ENCODE results near the gene CYTH1. TPM values are rescaled to one million over a fixed set of nuclear protein-coding genes. Genes with fewer than 3 reads are reported as not detected.

CYTH1 gene
- total RNA-seq, 1 experiment from 2014 or later = 34.3 TPM

DNA sequence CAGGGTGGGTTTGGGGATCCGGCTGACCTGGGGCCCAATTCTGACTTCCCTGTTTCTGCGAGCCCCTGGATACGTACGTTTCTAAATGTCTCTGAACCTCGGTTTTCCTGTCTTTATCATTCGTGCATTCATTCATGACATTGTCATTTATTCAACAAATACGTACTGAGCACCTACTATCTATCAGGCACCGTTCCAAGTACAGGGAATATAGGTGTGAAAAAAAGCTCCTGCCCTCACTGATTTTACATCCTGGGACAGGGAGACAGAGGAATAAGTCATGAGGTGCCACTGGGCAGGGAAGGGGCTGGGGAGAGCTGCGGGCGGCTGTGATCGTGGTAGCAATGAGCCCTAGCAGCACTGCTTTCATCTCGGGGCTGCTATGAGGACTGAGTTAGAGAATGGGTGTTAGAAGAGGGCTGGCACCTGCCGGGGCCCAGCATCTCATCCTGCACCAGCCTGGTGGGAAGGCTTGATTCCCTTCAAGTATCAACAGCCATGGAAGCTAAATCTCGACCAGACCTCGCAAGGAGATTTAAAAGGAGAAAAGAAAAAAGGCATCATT, 116.6 kb downstream of the CYTH1 start (continued):
- TF ChIP-seq ZBTB33 (IDR thresholded peaks at IDR 0.05; ENCODE audit: extremely low read depth, insufficient replicate concordance, low read length) = no peak
- no peak for TF ChIP-seq EGR1 (IDR thresholded peaks at IDR 0.05; ENCODE audit: low read depth)
- TF ChIP-seq ZNF274 (IDR thresholded peaks at IDR 0.05; ENCODE audit: low read depth, low read length) = no peak
- no peak for TF ChIP-seq CBX3 (IDR thresholded peaks at IDR 0.05; ENCODE audit: low read depth)
- no peak for TF ChIP-seq RAD21 (IDR thresholded peaks at IDR 0.05; ENCODE audit: low read depth)
- TF ChIP-seq, protein P1, sequence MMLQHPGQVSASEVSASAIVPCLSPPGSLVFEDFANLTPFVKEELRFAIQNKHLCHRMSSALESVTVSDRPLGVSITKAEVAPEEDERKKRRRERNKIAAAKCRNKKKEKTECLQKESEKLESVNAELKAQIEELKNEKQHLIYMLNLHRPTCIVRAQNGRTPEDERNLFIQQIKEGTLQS (IDR thresholded peaks at IDR 0.05) = no peak
- TF ChIP-seq SP1 (IDR thresholded peaks at IDR 0.05; ENCODE audit: low read depth) = no peak
- no peak for TF ChIP-seq SRF (IDR thresholded peaks at IDR 0.05; ENCODE audit: low read depth)
- no peak for TF ChIP-seq EZH2 (IDR thresholded peaks at IDR 0.05)
- no peak for TF ChIP-seq ZFX (IDR thresholded peaks at IDR 0.05)
- no peak for TF ChIP-seq YY1 (IDR thresholded peaks at IDR 0.05; ENCODE audit: extremely low read depth, insufficient replicate concordance, low read depth, low read length)

- ChIA-PET POLR2A (no interaction called here), RAD21 (ENCODE audit: low non-redundant PET in 1 of 2, low total read pairs in 2 of 2, uncharacterized antibody in 2 of 2, unreplicated experiment in 2 of 2) (no interaction called here), CTCF (no interaction called here)
- no peak overlapping the region for H3K9ac ChIP-seq (ENCODE audit: low read length)
- H3K9me2 ChIP-seq (ENCODE audit: insufficient read depth) = no peaks in the 10 kb centered on the region
- no peak overlapping the region for H3K27ac ChIP-seq (ENCODE audit: low read depth, low read length)
- TF ChIP-seq POLR2A (IDR thresholded peaks at IDR 0.05; ENCODE audit: borderline replicate concordance, extremely low read depth, insufficient read depth, insufficient read length) (no peak), CEBPB (IDR thresholded peaks at IDR 0.05; ENCODE audit: low read depth) (no peak), FOSL1 (IDR thresholded peaks at IDR 0.05; ENCODE audit: low read depth) (no peak), SRF (IDR thresholded peaks at IDR 0.05; ENCODE audit: low read depth) (no peak), SIN3A (IDR thresholded peaks at IDR 0.05; ENCODE audit: low read depth) (no peak), SP1 (IDR thresholded peaks at IDR 0.05; ENCODE audit: low read depth) (no peak), POLR2AphosphoS5 (IDR thresholded peaks at IDR 0.05; ENCODE audit: low read depth, low read length) (no peak), ZFX (IDR thresholded peaks at IDR 0.05) (no peak), JUND (IDR thresholded peaks at IDR 0.05) (no peak), ELF1 (IDR thresholded peaks at IDR 0.05; ENCODE audit: borderline replicate concordance, low read depth) (no peak), RAD21 (IDR thresholded peaks at IDR 0.05; ENCODE audit: low read depth) (no peak), EZH2phosphoT487 (IDR thresholded peaks at IDR 0.05; ENCODE audit: borderline replicate concordance) (no peak), EGR1 (IDR thresholded peaks at IDR 0.05; ENCODE audit: low read depth) (no peak)
- TF ChIP-seq, protein P2, sequence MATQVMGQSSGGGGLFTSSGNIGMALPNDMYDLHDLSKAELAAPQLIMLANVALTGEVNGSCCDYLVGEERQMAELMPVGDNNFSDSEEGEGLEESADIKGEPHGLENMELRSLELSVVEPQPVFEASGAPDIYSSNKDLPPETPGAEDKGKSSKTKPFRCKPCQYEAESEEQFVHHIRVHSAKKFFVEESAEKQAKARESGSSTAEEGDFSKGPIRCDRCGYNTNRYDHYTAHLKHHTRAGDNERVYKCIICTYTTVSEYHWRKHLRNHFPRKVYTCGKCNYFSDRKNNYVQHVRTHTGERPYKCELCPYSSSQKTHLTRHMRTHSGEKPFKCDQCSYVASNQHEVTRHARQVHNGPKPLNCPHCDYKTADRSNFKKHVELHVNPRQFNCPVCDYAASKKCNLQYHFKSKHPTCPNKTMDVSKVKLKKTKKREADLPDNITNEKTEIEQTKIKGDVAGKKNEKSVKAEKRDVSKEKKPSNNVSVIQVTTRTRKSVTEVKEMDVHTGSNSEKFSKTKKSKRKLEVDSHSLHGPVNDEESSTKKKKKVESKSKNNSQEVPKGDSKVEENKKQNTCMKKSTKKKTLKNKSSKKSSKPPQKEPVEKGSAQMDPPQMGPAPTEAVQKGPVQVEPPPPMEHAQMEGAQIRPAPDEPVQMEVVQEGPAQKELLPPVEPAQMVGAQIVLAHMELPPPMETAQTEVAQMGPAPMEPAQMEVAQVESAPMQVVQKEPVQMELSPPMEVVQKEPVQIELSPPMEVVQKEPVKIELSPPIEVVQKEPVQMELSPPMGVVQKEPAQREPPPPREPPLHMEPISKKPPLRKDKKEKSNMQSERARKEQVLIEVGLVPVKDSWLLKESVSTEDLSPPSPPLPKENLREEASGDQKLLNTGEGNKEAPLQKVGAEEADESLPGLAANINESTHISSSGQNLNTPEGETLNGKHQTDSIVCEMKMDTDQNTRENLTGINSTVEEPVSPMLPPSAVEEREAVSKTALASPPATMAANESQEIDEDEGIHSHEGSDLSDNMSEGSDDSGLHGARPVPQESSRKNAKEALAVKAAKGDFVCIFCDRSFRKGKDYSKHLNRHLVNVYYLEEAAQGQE (IDR thresholded peaks at IDR 0.05; ENCODE audit: low read depth) = no peak
- DNase-seq (ENCODE audit: low read depth, low spot score) = no peak
- H3K36me3 ChIP-seq (ENCODE audit: control insufficient read depth in 1 of 2, insufficient read depth in 2 of 2, low read length in 2 of 2) = no peaks in the 10 kb centered on the region
- no peaks in the 10 kb centered on the region; a peak in 1 of 4 replicates for H3K4me1 ChIP-seq (ENCODE audit: control insufficient read depth in 1 of 2, insufficient read depth in 2 of 2, low read length in 2 of 2)
- H3K79me2 ChIP-seq (ENCODE audit: insufficient read depth, low read length) = no peaks in the 10 kb centered on the region
- H2AFZ ChIP-seq (ENCODE audit: low read depth, low read length, poor library complexity, severe bottlenecking) = no peak overlapping the region
- no peak for ATAC-seq
- H3K4me3 ChIP-seq (replicated peaks in 1 of 2; ENCODE audit: low read depth in 1 of 2, low read length in 2 of 2) = no peak overlapping the region
- no peaks in the 10 kb centered on the region for H4K20me1 ChIP-seq (ENCODE audit: insufficient read depth)
- no peak overlapping the region for H3K4me2 ChIP-seq (ENCODE audit: low read length)
- no TSS peak for BruUV-seq (replicated peaks)
- H3K27me3 ChIP-seq (ENCODE audit: insufficient read depth, low read length) = no peaks in the 10 kb centered on the region; the same call in 1 of the 2 replicates
- no peaks in the 10 kb centered on the region for H3K9me3 ChIP-seq (ENCODE audit: control insufficient read depth in 1 of 2, insufficient read depth in 1 of 2, low read depth in 1 of 2, low read length in 2 of 2)
- intact Hi-C loops (cut with micrococcal nuclease) = no loop called here
Measured at GRCh38 chr17:78664476-78665386, 117.3 kb downstream of the CYTH1 start.

Data from HCT116 (cell line).